C4-2B (cell line): Measurements from ENCODE around the gene ARMC3.

ENCODE experiments used
- ZFX ChIP-seq: fragments of 450-650 bp; IDR thresholded peaks from 2 replicates; pipeline ENCODE4 v1.6.1; 2017
- TF ChIP-seq, protein P1 (sequence below): fragments of 450-650 bp; conservative IDR thresholded peaks from 2 replicates; pipeline ENCODE4 v1.5.1; 2017; ENCODE audit warnings: mild to moderate bottlenecking

DNA sequence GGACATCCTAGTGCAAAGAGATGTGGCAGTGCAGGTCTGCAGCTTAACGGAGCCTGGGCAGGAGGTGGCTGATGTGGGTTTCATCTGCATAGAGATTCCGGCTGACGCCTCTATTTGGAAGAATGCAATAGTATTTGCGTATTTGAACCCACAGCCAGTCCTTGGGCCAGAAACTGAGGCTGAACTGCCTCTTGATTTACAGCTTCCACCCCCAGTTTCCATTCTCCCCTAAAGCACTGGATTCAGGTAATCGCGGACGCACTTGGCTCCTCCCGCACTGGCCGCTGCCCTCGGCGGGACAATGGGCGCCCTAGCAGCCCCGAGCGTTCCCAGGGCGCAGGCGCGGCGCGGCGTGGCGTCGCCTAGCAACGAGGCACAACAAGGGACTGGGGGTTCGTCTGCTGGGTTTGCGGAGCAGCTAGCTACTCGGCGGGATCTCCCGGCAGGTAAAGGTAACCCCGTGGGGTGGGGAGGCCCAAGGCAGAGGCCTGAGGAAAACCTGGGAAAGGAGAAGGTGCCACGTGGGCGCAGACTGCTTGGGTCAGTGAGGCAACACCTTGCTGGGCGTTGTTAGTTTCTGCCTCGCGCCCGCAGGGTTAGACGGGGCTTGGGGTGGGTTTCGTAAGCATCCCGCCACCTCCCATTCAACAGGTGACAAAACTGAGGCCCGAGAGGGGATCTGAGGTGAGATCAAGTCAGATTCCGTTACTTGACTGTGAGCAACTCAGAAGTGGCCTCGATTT lies at the start of gene ARMC3:
- TF ChIP-seq, protein P1, sequence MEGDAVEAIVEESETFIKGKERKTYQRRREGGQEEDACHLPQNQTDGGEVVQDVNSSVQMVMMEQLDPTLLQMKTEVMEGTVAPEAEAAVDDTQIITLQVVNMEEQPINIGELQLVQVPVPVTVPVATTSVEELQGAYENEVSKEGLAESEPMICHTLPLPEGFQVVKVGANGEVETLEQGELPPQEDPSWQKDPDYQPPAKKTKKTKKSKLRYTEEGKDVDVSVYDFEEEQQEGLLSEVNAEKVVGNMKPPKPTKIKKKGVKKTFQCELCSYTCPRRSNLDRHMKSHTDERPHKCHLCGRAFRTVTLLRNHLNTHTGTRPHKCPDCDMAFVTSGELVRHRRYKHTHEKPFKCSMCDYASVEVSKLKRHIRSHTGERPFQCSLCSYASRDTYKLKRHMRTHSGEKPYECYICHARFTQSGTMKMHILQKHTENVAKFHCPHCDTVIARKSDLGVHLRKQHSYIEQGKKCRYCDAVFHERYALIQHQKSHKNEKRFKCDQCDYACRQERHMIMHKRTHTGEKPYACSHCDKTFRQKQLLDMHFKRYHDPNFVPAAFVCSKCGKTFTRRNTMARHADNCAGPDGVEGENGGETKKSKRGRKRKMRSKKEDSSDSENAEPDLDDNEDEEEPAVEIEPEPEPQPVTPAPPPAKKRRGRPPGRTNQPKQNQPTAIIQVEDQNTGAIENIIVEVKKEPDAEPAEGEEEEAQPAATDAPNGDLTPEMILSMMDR = no peak
- no peak for TF ChIP-seq ZFX
